ENCODE measurements around the gene IGF2R.
"Not testable (repeated sequence)": the region's sequence is repeated elsewhere in the genome, so short reads cannot be mapped to it uniquely, and the experiment has no call there.

IGF2R gene

GRCh38 chr6:160086754-160087153 is 117.9 kb downstream of the IGF2R start:
- no peak for DNase-seq (ENCODE audit: low read depth)

GRCh38 chr6:160088069-160088783 is 119.3 kb downstream of the IGF2R start:
- peak; percentile 54 for DNase-seq (ENCODE audit: low read depth)
- H3K4me3 ChIP-seq (ENCODE audit: low read depth, low read length), result no peak overlapping the region

More at GRCh38 chr6:160086754-160087153, 117.9 kb downstream of the IGF2R start:
- H3K4me3 ChIP-seq (ENCODE audit: low read depth, low read length), result no peak overlapping the region

- DNase-seq (ENCODE audit: low read depth), result no peak
- H3K4me3 ChIP-seq (ENCODE audit: low read depth, low read length), result no peak overlapping the region
Measured at GRCh38 chr6:160088784-160089533, 120.1 kb downstream of the IGF2R start.

GRCh38 chr6:160089534-160089897 is 120.6 kb downstream of the IGF2R start:
- H3K4me3 ChIP-seq (ENCODE audit: low read depth, low read length), result no peak overlapping the region
- DNase-seq (ENCODE audit: low read depth), result no peak

GRCh38 chr6:160090442-160091239 is 121.8 kb downstream of the IGF2R start:
- not testable (repeated sequence) for DNase-seq (ENCODE audit: low read depth); H3K4me3 ChIP-seq (ENCODE audit: low read depth, low read length)

GRCh38 chr6:160092176-160092575 is 123.3 kb downstream of the IGF2R start:
- DNase-seq (ENCODE audit: low read depth); H3K4me3 ChIP-seq (ENCODE audit: low read depth, low read length): not testable (repeated sequence)

- no peak for DNase-seq (ENCODE audit: low read depth)
- no peak overlapping the region for H3K4me3 ChIP-seq (ENCODE audit: low read depth, low read length)
Measured at GRCh38 chr6:160092602-160093001, 123.7 kb downstream of the IGF2R start.

GRCh38 chr6:160093061-160093460 is 124.2 kb downstream of the IGF2R start:
- no peak for DNase-seq (ENCODE audit: low read depth)

GRCh38 chr6:160093946-160094345 is 125.1 kb downstream of the IGF2R start:
- DNase-seq (ENCODE audit: low read depth), result no peak
- no peak overlapping the region for H3K4me3 ChIP-seq (ENCODE audit: low read depth, low read length)

More at GRCh38 chr6:160093061-160093460, 124.2 kb downstream of the IGF2R start:
- H3K4me3 ChIP-seq (ENCODE audit: low read depth, low read length), result no peak overlapping the region

GRCh38 chr6:160095146-160095845 is 126.4 kb downstream of the IGF2R start:
- DNase-seq (ENCODE audit: low read depth), result no peak
- H3K4me3 ChIP-seq (ENCODE audit: low read depth, low read length), result no peak overlapping the region

- H3K4me3 ChIP-seq (ENCODE audit: low read depth, low read length), result no peak overlapping the region
- no peak for DNase-seq (ENCODE audit: low read depth)
Measured at GRCh38 chr6:160101277-160102205, 132.7 kb downstream of the IGF2R start.

GRCh38 chr6:160102399-160102798 is 133.5 kb downstream of the IGF2R start:
- DNase-seq (ENCODE audit: low read depth), result no peak

GRCh38 chr6:160102956-160103824 is 134.3 kb downstream of the IGF2R start:
- no peak overlapping the region for H3K4me3 ChIP-seq (ENCODE audit: low read depth, low read length)
- no peak for DNase-seq (ENCODE audit: low read depth)

More at GRCh38 chr6:160102399-160102798, 133.5 kb downstream of the IGF2R start:
- H3K4me3 ChIP-seq (ENCODE audit: low read depth, low read length), result no peak overlapping the region

- no peak overlapping the region for H3K4me3 ChIP-seq (ENCODE audit: low read depth, low read length)
- DNase-seq (ENCODE audit: low read depth), result no peak
Measured at GRCh38 chr6:160103825-160104100, 134.9 kb downstream of the IGF2R start.

- H3K4me3 ChIP-seq (ENCODE audit: low read depth, low read length), result no peak overlapping the region
- no peak for DNase-seq (ENCODE audit: low read depth)
Measured at GRCh38 chr6:160104821-160105517, 136.1 kb downstream of the IGF2R start.

- H3K4me3 ChIP-seq (ENCODE audit: low read depth, low read length), result no peak overlapping the region
- no peak for DNase-seq (ENCODE audit: low read depth)
Measured at GRCh38 chr6:160106010-160106409, 137.1 kb downstream of the IGF2R start.

GRCh38 chr6:160106701-160107100 is 137.8 kb downstream of the IGF2R start:
- DNase-seq (ENCODE audit: low read depth), result no peak
- no peak overlapping the region for H3K4me3 ChIP-seq (ENCODE audit: low read depth, low read length)

All from skeletal muscle cell (primary cell).